NCI-H748 treated with DMSO at 0.1 percent for 48 hours (cell line): Measurements from ENCODE around the gene RDH5.
A peak's percentile ranks its signal among the peaks of the same experiment; 100 is the strongest.

Experiments used
- DNase-seq: peaks from one replicate; lab custom pipeline; 2025; lab: John Stamatoyannopoulos, UW

RDH5 gene

DNA sequence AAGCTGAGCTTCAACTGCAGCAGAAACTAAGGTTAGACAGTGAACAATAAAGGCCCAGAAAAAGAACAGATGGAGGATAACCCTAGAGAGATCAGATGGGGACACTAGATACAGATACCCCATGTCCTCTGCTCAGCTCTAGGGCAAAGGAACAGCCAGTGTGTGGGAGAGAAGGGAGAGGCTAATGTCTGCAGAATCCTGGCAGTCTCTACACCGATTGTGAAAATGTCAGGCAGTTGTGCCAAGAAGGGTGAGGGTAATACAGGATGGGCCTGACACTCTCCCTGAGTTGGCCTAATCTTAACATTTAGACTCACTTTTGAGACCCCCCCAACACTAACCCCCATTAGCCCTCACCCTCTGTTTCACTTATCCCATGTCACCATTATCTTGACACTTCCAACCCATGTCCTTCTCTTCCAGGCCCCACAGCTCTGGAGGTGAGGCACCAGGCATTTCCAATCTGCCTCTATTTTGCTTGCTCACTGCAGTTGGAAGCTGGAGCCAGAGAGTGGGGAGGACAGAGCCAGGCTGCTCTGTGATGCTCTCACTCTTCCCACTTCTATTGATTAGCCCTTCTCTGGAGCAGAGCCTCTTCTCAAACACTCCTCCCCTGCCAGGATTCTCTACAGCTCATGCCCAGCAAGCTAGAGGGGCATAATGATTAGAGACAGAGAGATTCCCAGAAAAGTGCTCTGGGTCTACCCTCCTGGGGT is 7.3 kb upstream of the RDH5 start:
- DNase-seq: no peak

DNA sequence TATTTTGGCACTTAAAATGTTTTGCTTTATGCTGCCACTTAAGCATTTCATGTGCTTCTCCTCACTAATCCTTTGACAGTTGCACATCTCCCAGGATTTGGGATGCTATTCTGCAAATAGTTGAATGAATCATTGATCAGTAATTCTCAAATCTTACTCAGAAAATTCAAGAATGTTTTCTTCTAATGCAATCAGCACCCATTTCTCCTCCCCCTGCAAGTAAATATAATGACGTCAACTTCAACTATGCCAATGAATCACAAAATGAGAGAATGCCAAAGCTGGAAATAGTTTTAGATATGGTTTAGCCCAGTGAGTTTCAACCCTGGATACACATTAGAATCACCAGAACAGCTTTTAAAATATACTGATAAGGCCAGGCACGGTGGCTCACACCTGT is 6.5 kb upstream of the RDH5 start:
- no peak for DNase-seq

DNA sequence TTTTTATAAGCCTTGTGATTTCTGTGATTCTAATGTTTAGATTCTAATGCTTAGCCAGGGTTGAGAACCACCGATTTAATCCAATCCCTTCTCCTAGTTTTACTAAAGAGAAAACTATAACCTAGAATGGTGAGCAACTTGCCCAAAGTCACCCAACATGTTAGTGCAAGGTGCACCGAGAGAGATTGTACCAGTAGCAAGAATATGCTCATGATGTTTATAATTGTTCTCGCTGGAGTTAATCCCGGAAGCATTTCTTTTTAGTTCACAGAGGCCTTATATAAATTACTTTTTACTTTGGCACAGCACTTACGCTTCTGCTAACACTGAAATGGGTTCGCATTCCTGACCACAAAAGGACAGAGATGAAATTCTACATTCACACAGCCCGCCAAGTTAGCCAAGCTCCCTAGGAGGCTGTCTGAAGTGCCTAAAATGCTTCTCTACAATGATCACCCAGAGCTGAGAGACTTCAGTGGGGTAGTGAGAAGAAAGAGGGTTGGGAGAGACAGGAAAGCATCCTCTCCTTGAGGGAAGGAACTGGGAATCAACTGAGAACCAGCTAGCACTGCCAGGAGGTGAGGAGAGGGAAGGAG is 4.9 kb upstream of the RDH5 start:
- DNase-seq: no peak

DNA sequence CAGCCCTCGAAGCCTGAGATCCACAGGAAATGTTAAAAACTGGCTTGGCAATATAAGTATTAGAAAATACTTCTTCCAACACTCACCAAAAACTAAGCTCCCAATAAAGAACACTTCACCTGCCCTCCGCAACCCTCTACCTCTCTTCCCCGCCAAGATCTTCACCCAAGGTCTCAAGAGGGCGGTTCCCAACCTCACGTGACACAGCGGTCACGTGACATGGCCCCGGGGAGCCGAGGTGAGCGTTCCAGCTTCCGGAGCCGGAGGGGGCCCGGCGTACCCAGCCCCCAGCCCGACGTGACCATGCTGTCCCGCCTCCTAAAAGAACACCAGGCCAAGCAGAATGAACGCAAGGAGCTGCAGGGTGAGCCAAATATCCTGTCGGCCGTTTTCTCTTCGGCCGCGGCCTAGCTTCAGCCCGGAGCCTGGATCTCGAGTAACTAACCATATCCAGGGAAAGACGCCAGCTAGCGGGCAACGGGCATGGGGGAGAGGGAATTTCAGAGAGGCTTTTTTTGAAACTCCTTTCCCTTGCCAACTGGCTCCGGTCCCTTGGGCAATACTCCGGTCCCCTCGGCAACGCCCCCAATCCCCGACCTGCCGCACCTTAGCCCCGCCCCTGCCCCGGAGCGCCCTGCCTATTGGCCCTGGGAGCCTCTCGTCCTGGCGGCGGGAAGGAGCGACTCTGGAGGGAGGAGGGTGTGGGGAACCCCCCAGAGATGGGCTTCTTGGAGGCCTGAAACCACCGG is 4.2 kb upstream of the RDH5 start, which contains the start of gene BLOC1S1:
BLOC1S1 (plus strand) TSS at position 214 of the 749 bp plus-strand sequence; CDS start at position 220, 6 bp downstream.
- peak; percentile 84 for DNase-seq

DNA sequence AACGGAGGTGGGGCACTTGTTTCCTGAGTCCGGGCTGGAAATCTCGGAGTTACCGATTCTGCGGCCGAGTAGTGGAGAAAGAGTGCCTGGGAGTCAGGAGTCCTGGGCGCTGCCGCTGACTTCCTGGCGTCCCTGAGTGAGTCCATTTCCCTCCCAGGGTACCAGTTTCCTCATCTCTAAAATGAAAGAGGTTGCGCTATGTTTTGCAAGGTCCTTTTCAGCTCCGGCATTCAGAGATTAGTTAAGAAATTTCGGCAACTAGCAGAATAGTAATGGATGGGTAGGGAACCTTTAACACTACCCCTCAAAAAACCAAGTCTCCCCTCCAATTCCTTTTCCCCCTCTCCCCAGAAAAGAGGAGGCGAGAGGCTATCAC is 3.6 kb upstream of the RDH5 start:
- peak; percentile 51 for DNase-seq

DNA sequence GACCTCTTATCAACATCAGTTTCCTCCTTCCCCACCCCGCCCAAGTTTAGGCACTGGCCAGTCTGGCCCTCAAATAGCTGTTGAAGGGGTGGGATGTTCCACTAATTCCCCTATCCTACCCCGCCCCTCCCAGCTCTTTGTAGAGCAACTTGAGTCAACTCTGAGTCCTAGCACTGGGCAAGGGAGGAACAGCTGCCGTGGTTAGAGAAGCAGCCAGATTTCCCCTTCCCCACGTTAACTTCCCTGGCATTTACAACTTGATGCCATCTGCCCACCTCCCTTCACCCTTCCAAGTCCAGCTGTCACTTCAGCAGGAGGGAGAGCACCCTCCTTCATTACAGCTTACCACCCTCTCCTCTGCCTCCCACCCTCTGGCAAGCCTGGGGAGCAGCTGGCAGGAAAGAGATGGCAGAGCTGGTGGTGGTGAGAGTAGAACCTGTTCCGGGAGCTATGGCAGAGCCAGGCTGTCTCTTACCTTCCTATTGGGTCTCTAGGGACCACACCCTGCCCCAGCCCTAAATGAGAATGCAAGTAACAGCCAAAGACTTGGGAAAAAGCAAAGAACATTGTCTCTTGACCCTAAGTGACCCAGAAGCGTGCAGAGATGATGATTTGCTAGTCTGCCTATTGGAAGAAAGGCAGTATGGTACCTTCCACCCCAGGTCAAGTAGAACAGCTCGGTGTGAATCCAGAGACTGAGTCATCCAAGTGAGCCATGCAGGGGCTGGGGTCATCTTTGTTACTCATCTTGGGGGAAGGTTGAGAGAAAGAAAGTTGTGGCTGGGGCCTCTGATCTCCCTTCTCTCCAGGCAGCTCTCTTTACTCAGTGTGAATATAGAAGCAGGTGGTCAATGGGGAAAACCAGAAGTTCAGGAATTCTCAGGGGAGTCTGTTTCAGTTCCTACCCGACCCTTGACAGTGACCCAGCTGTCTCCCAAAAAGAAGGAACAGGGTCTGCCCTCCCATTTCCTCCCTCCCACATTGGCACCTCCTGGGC is 2.9 kb upstream of the RDH5 start:
- DNase-seq: no peak

DNA sequence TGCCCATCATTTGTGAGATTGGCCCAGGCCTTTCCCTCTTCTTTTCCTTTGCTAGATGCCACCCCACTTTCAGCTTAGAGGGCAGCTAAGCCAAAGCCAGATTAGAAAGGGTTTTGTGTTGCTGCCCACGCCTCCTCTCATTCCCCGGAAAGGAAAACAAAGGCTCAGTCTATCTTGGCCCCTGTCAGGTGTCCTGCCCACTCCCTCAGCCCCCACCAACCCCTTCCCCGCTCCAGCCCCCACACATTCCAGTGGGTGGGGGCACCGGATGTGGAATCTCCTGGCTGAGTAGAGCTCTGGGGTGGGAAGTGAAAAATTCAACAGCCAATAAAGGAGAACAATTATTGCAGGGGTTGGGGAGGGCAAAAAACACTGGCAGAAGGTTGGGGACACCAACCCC is 2.2 kb upstream of the RDH5 start:
- DNase-seq: no peak

DNA sequence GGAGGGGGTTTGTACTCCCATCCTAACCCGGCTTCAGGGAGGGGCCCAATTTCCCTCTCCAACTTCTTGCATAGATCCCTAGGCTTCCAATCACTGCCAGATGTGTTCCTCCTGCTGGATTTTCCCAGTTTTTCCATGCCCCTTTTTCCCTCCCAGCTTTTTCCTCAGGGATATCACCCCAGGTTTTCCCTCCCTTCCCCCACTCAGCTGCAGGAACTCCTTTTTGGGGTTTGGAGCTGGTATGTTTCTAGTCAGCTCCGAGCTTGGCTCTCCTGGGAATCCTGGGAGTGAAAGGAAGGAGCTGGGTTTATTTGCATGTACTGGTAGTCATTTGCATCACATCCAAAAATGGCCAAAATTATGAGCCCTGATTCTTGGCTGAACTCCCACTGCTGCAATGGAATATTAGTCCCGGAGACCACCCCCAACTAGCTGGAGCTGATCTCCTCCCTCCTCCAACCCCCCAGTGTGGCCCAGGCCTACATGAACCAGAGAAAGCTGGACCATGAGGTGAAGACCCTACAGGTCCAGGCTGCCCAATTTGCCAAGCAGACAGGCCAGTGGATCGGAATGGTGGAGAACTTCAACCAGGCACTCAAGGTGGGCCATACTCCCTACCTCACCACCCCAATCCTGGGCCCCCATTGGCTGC is 1.4 kb upstream of the RDH5 start:
- no peak for DNase-seq

DNA sequence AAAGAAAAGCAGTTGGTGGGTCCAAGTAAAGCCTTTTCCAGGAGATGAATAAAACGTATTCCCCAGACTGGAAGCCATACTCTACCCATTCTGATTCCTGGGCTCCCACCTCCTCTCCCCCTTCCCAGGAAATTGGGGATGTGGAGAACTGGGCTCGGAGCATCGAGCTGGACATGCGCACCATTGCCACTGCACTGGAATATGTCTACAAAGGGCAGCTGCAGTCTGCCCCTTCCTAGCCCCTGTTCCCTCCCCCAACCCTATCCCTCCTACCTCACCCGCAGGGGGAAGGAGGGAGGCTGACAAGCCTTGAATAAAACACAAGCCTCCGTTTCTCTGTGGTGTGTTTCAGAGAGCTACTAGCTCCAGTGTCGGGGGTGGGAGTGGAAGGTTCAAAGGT is 822 bp upstream of the RDH5 start:
- DNase-seq: no peak

DNA sequence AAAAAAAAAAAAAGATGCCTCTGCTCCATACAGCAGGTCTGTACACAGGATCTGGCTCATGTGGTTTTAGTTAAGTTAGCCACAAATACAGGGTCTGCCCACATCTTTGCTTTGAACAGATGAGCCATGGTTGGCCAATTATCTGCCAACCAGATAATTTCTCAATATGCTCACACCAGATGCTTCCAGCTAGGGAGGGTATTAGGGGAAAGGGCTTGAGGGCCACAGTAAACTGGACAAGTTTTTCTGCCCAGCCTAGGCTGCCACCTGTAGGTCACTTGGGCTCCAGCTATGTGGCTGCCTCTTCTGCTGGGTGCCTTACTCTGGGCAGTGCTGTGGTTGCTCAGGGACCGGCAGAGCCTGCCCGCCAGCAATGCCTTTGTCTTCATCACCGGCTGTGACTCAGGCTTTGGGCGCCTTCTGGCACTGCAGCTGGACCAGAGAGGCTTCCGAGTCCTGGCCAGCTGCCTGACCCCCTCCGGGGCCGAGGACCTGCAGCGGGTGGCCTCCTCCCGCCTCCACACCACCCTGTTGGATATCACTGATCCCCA is 776 bp downstream of the RDH5 start:
- peak; percentile 15 for DNase-seq

DNA sequence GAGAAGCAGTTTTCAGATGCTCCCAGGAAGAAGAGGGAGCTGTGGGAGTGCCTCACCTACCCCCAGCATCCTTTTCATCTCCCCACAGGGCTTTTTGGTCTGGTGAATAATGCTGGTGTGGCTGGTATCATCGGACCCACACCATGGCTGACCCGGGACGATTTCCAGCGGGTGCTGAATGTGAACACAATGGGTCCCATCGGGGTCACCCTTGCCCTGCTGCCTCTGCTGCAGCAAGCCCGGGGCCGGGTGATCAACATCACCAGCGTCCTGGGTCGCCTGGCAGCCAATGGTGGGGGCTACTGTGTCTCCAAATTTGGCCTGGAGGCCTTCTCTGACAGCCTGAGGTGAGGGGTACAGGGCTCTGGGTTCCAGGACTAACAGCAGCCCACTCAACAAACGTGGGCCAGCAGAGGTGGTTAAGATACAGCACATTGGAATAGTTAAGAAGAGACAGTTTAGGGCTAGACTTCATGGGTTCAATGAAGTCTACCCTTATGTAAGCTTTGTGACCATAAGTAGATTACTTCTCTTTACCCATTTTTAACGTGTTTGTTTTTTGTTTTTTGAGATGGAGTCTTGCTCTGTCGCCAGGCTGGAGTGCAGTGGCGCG is 1.5 kb downstream of the RDH5 start:
- DNase-seq: no peak

DNA sequence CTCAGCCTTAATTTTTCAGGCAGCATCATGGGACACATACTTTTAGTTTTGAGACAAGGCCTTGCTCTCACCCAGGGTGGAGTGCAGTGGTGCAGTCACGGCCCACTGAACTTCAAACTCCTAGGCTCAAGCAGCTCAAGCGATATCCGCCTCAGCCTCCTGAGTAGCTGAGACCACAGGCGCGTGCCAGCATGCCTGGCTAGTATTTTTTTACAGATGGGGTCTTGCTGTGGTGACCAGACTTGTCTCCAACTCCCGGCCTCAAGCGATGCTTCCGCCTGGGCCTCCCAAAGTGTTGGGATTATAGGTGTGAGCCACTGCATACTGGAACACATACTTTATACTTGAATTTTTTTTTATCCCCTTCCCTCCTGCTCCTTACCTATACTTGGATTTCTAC is 2.8 kb downstream of the RDH5 start:
- no peak for DNase-seq

DNA sequence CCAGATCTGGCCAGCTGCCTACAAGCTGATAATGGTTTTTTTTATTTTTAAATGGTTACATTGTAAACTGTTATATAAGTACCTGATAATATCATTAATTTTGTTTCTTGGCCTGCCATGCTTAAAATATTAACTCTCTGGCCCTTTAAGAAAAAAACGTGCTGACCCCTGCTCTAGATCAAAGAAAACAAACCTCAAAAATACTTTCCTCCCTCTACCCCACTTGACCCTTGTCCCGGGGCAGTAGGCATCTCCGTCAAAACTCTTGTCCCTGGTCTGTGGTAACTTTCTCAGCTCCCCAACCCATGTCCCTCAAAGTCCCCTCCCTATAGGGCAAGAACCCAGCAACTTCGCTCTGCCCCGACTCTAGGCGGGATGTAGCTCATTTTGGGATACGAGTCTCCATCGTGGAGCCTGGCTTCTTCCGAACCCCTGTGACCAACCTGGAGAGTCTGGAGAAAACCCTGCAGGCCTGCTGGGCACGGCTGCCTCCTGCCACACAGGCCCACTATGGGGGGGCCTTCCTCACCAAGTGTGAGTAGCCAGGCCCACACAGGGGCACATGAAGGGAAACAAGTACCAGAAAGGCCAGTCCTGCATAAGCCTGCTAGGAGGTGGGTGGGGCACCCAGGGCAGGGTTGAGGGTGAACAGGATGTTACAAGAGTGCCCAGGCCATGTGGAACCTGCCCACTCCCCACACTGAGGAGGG is 3.5 kb downstream of the RDH5 start:
- no peak for DNase-seq

DNA sequence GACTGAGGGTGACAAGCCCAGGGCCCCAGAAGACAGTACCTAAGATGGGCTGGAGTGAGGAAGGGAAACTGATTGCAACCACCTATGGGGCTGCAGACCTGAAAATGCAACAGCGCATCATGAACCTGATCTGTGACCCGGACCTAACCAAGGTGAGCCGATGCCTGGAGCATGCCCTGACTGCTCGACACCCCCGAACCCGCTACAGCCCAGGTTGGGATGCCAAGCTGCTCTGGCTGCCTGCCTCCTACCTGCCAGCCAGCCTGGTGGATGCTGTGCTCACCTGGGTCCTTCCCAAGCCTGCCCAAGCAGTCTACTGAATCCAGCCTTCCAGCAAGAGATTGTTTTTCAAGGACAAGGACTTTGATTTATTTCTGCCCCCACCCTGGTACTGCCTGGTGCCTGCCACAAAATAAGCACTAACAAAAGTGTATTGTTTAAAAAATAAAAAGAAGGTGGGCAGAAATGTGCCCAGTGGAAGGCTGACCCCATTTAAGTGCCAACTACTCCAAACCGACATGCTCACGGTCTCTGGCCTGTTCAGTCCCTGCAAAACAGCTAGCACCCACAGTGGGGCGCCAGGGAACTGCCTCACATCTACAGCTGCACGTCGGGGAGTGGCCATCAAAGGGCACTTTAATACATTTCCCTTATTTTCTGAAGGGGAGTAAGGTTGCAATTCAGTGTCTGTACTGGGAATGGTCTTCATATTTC is 4.2 kb downstream of the RDH5 start:
- DNase-seq: peak; percentile 20

DNA sequence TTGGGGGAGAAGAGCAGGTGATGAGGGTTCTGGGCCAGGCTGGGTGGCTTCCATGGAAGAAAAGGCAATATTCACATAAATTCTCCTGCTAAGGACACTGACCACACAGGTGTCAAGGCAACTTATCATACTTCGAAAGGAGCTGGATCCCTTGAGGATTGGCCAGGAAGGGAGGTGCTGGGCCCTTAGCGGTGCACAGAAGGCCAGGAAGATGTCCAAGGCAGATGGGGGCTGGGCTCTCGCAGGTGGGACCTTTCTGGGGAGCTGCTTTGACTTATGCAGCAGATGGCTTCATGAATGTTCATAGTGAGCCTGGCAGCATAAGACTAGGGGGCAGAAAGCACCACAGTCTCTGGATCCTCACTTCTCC is 4.7 kb downstream of the RDH5 start:
- DNase-seq: no peak

DNA sequence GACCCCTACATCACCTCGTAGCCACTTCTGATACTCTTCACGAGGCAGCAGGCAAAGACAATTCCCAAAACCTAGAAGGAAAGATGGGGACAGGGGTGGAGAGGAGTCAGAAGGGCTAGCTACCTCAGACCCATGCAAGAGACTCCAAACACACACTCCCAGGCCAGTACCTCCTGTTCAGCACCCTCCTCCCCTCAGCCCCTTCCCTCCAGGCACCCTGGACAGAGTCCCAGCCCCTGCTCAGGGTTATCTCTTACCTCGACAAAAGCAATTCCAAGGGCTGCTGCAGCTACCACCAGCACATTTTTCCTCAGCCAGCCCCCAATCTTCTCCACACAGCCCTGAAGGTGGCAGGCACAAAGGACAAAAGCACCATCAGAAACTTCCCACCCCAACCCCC is 5.4 kb downstream of the RDH5 start:
- DNase-seq: no peak

DNA sequence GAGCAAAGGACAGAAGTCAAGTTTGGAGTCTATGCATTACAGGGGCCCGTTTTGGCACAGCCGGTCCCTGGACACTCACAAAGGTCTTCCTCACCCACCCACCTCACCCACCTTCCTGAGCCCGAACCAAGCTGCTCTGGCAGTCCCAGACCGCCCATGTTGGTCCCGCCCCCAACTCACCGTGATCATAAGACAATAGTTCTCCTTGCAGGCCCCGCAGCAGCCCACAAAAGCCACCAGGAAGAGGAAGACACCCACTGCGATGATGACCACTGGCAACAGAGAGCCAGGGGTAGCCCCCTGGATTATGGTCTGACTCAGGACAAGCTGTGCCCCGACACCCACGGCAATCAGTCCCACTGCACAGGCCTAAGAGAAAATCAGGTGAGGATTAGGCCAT is 6.8 kb downstream of the RDH5 start:
- no peak for DNase-seq

DNA sequence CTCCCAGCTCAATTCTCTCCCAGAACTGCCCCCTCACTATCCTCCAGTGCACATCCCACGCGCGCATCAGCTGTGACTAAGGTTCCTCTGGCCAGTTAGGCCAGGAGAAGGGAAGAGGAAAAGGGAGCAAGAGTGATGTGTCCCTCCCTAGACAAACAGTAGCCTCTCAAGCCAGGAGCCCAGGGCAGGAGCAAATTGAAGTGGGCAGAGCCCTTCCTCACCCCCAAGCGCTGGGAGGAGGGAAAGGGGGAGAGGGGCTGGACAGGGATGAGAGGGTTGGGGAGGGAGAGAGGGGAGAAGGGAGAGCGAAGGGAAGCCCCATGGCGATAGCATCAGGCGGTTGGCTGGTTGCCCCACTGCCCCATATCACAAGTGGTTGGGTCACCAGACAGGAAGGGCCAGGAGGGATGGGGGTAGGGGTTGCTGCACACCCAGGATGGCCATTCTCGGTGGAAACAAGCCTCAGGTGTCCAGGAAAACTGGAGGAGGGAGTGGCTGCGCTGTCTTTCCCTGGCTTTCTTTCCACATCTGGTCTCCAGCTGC is 7.5 kb downstream of the RDH5 start:
- DNase-seq: no peak
